SJSA1 (cell line): ENCODE results near the gene PPP1R10. TPM values are rescaled to one million over a fixed set of nuclear protein-coding genes. Genes with fewer than 3 reads are reported as not detected.

ENCODE experiments used
- DNase-seq, 2 experiments: peaks; one replicate each; pipeline ENCODE4 v3.0.0-alpha.2; 2015 to 2020; ENCODE audit warnings: low spot score in 2 of 2, low read depth in 1 of 2
- H3K27ac ChIP-seq: fragments of 250-450 bp; sonication (Bioruptor Pico); 2 replicates; pipeline ENCODE4 v1.5.1; 2020; ENCODE audit warnings: mild to moderate bottlenecking, moderate library complexity
- H3K27me3 ChIP-seq: fragments of 250-450 bp; sonication (Bioruptor Pico); replicated peaks from 2 replicates; pipeline ENCODE4 v1.5.1; 2020; ENCODE audit warnings: mild to moderate bottlenecking, moderate library complexity
- H3K36me3 ChIP-seq: fragments of 250-450 bp; sonication (Bioruptor Pico); 2 replicates; pipeline ENCODE4 v1.5.1; 2020; ENCODE audit warnings: mild to moderate bottlenecking
- H3K4me1 ChIP-seq: fragments of 250-450 bp; sonication (Bioruptor Pico); replicated peaks from 2 replicates; pipeline ENCODE4 v1.6.1; 2021; ENCODE audit warnings: mild to moderate bottlenecking
- H3K4me3 ChIP-seq: fragments of 250-450 bp; sonication (Bioruptor Pico); 2 replicates; pipeline ENCODE4 v1.5.1; 2020; ENCODE audit warnings: mild to moderate bottlenecking
- H3K9me3 ChIP-seq: fragments of 250-450 bp; sonication (Bioruptor Pico); replicated peaks from 2 replicates; pipeline ENCODE4 v1.5.1; 2020; ENCODE audit warnings: mild to moderate bottlenecking
- total RNA-seq: library from RNA; depleted of rRNA; stranded (reverse); fragments of >200 nt; shearing (Covaris generic); gene quantifications from 2 replicates; pipeline ENCODE4 v1.2.3, GENCODE V29; 2014

Gene PPP1R10
- total RNA-seq, 1 experiment from 2014 or later, result 21.0 TPM

- peaks cover 24% of the 10 kb centered on the region for H3K36me3 ChIP-seq
- no peaks in the 10 kb centered on the region for H3K9me3 ChIP-seq
Measured at GRCh38 chr6:30570740-30571074, 46.3 kb downstream of the PPP1R10 start.

GRCh38 chr6:30570263-30570662, 46.8 kb downstream of the PPP1R10 start:
- H3K27me3 ChIP-seq, result no peaks in the 10 kb centered on the region
- H3K27ac ChIP-seq, result no peak overlapping the region
- DNase-seq, result no peak
- peak overlapping the region; percentile 68; the same call in 1 of the 2 replicates for H3K4me3 ChIP-seq
- H3K36me3 ChIP-seq, result peaks cover 19% of the 10 kb centered on the region
- H3K9me3 ChIP-seq, result no peaks in the 10 kb centered on the region
- peaks cover 13% of the 10 kb centered on the region for H3K4me1 ChIP-seq

More at GRCh38 chr6:30570740-30571074, 46.3 kb downstream of the PPP1R10 start:
- no peak for DNase-seq
- H3K27me3 ChIP-seq, result no peaks in the 10 kb centered on the region
- 0 out of 2 replicates have a peak overlapping the region, but pooled peaks have one; percentile 5 for H3K27ac ChIP-seq
- H3K4me3 ChIP-seq, result peak overlapping the region; percentile 68
- H3K4me1 ChIP-seq, result peaks cover 13% of the 10 kb centered on the region

GRCh38 chr6:30568245-30568644, 48.8 kb downstream of the PPP1R10 start:
- DNase-seq, result no peak
- no peaks in the 10 kb centered on the region for H3K27me3 ChIP-seq

GRCh38 chr6:30565772-30566171, 51.3 kb downstream of the PPP1R10 start:
- Histone ChIP-seq H3K36me3 (peaks cover 36% of the 10 kb centered on the region), H3K4me1 (0 out of 2 replicates have a peak, but pooled peaks cover 5% of the 10 kb centered on the region), H3K27ac (no peak overlapping the region), H3K4me3 (no peak overlapping the region), H3K27me3 (no peaks in the 10 kb centered on the region), H3K9me3 (no peaks in the 10 kb centered on the region)
- no peak for DNase-seq

More at GRCh38 chr6:30568245-30568644, 48.8 kb downstream of the PPP1R10 start:
- Histone ChIP-seq H3K9me3 (no peaks in the 10 kb centered on the region), H3K4me3 (no peak overlapping the region), H3K27ac (no peak overlapping the region), H3K36me3 (peaks cover 25% of the 10 kb centered on the region), H3K4me1 (peaks cover 13% of the 10 kb centered on the region)

- no peaks in the 10 kb centered on the region for H3K27me3 ChIP-seq
- no peaks in the 10 kb centered on the region for H3K4me1 ChIP-seq
- peaks cover 41% of the 10 kb centered on the region for H3K36me3 ChIP-seq
- H3K27ac ChIP-seq, result no peak overlapping the region
- H3K9me3 ChIP-seq, result no peaks in the 10 kb centered on the region
- DNase-seq, result no peak
- H3K4me3 ChIP-seq, result no peak overlapping the region
Measured at GRCh38 chr6:30564114-30564513, 52.9 kb downstream of the PPP1R10 start.

- no peaks in the 10 kb centered on the region for H3K27me3 ChIP-seq
- peaks cover 6% of the 10 kb centered on the region for H3K4me1 ChIP-seq
- no peak for DNase-seq
- no peak overlapping the region for H3K4me3 ChIP-seq
- H3K27ac ChIP-seq, result no peak overlapping the region
- peaks cover 55% of the 10 kb centered on the region for H3K36me3 ChIP-seq
- H3K9me3 ChIP-seq, result no peaks in the 10 kb centered on the region
Measured at GRCh38 chr6:30562470-30563425, 54.3 kb downstream of the PPP1R10 start.

- peaks cover 7% of the 10 kb centered on the region for H3K4me1 ChIP-seq
- H3K27me3 ChIP-seq, result no peaks in the 10 kb centered on the region
- no peak for DNase-seq
- peaks cover 59% of the 10 kb centered on the region for H3K36me3 ChIP-seq
- H3K9me3 ChIP-seq, result no peaks in the 10 kb centered on the region
- no peak overlapping the region for H3K4me3 ChIP-seq
- no peak overlapping the region for H3K27ac ChIP-seq
Measured at GRCh38 chr6:30560930-30561329, 56.1 kb downstream of the PPP1R10 start.

- DNase-seq, result no peak
- peak overlapping the region; percentile 89 for H3K27ac ChIP-seq
- H3K36me3 ChIP-seq, result peaks cover 62% of the 10 kb centered on the region
- no peaks in the 10 kb centered on the region for H3K27me3 ChIP-seq
- peak overlapping the region; percentile 81 for H3K4me3 ChIP-seq
- H3K9me3 ChIP-seq, result no peaks in the 10 kb centered on the region
- H3K4me1 ChIP-seq, result peaks cover 17% of the 10 kb centered on the region
Measured at GRCh38 chr6:30557683-30557981, 59.4 kb downstream of the PPP1R10 start.

GRCh38 chr6:30556906-30557682, 59.9 kb downstream of the PPP1R10 start, which contains the start of gene PRR3:
PRR3 (plus strand) TSS chr6:30557295; CDS start chr6:30557345, 50 bp downstream.
- Histone ChIP-seq H3K27ac (peak within 1 kb of the TSS; percentile 89), H3K4me3 (peak within 1 kb of the TSS; percentile 81), H3K9me3 (no peaks in the 10 kb centered on the region), H3K27me3 (no peaks in the 10 kb centered on the region), H3K4me1 (peaks cover 17% of the 10 kb centered on the region), H3K36me3 (peaks cover 62% of the 10 kb centered on the region)
- DNase-seq, result peak; percentile 89 to 96

GRCh38 chr6:30556066-30556905, 60.8 kb downstream of the PPP1R10 start, which contains the start of gene GNL1:
GNL1 (minus strand) TSS chr6:30556489; CDS start chr6:30556203, 286 bp downstream.
- Histone ChIP-seq H3K27me3 (no peaks in the 10 kb centered on the region), H3K4me3 (peak within 1 kb of the TSS; percentile 81)

GRCh38 chr6:30555816-30556065, 61.3 kb downstream of the PPP1R10 start:
- Histone ChIP-seq H3K4me3 (peak overlapping the region; percentile 81), H3K9me3 (no peaks in the 10 kb centered on the region), H3K36me3 (peaks cover 63% of the 10 kb centered on the region), H3K27ac (peak overlapping the region; percentile 89), H3K4me1 (peaks cover 17% of the 10 kb centered on the region), H3K27me3 (no peaks in the 10 kb centered on the region)
- no peak for DNase-seq

More at GRCh38 chr6:30556066-30556905, 60.8 kb downstream of the PPP1R10 start, which contains the start of gene GNL1:
- H3K36me3 ChIP-seq, result peaks cover 62% of the 10 kb centered on the region
- peaks cover 17% of the 10 kb centered on the region for H3K4me1 ChIP-seq
- peak within 1 kb of the TSS; percentile 89 for H3K27ac ChIP-seq
- no peaks in the 10 kb centered on the region for H3K9me3 ChIP-seq
- peak; percentile 93 for DNase-seq

GRCh38 chr6:30554962-30555815, 61.9 kb downstream of the PPP1R10 start:
- H3K9me3 ChIP-seq, result no peaks in the 10 kb centered on the region
- H3K36me3 ChIP-seq, result peaks cover 69% of the 10 kb centered on the region
- peak overlapping the region; percentile 89 for H3K27ac ChIP-seq
- peak in 1 of 2 experiments; percentile 70 for DNase-seq
- peak overlapping the region; percentile 81 for H3K4me3 ChIP-seq
- peaks cover 17% of the 10 kb centered on the region for H3K4me1 ChIP-seq
- H3K27me3 ChIP-seq, result no peaks in the 10 kb centered on the region
